ENCODE results near the gene TNFAIP8L2. TPM values are rescaled to one million over a fixed set of nuclear protein-coding genes. Genes with fewer than 3 reads are reported as not detected.
A peak's percentile ranks its signal among the peaks of the same experiment; 100 is the strongest.
"Not testable (repeated sequence)": the region's sequence is repeated elsewhere in the genome, so short reads cannot be mapped to it uniquely, and the experiment has no call there.

Gene TNFAIP8L2
- total RNA-seq, 1 donor from 2014 or later: not detected

DNA sequence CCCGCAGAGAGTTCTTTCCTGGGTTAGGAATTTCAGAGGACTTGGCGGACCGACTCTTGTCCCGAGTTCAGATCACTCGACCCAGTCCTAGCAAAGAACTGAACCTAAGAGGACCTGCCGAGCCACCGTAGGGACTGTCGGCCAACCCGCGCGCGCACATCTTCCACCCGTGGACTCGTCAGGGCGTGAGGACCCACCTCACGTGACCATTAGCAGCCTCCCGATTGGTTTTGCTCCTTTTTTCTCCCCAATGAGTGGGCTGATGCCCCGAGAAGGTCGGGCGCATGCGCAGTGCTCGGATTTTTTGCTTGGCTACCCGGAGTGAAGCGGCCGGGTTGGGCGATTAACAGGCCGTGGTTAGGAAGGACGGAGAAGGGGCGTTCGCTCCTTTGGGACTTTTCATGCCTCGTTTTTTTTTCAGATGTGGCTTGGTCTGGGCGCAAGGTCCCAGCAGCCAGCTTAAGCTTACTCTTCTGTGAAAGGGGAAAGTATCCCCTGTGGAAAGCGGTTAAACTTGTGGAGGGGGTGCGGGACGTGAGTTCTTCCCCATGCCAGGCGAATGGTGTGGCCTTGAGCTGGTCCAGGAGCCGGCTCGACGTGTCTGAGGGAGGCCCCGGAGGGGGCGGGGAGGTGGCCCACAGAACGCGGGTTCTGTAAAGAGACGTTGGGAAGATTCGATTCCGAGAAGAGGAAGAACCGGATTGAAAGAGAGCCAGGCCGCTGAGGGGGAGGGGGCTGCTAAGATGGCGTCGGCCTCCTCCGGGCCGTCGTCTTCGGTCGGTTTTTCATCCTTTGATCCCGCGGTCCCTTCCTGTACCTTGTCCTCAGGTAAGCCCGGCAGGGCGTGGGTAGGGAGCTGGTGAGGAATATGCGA, 42.0 kb downstream of the TNFAIP8L2 start, which contains the start of gene PIP5K1A:
Gene PIP5K1A, plus strand, starts transcription at position 299 of the 874 bp plus-strand sequence. Its CDS starts 445 bp downstream, at position 744.
- DNase-seq (ENCODE audit: low spot score): peak; percentile 98
- peaks cover 28% of the 10 kb centered on the region for H3K4me1 Mint-ChIP-seq

DNA sequence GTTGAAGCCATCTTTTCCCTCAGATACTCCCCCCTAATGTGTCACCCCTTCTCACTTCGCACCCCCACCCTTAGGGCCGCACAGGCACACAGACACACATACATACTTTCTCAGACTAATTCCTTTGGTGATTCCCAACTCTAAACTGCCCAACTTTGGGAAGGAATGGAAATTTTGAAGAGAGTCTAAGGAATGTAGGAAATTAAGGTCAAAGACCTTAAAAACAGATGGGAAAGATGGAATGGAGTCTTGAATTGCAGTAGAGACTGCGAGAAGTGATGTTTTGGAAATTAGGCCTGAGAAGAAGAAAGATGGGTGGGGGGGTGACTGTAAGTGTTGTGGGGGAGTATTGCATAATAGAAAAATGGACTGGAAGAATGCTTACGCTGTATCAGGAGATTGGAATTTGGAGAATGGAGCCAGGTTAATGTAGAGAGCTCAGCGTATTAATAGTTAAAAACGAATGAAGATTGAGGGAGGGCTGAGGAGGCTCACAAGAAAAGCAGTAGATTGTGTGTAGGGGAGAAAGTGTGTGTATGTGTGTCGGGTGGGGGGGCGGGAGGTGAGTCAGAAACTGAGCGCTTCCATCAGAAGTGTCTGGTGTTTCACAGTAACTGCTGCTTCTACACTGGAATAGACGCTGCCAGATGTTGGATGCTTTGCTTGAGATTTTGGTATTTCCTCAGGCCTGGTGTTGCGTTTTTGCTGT, 43.6 kb downstream of the TNFAIP8L2 start:
- peak overlapping the region; percentile 99 for H3K4me2 ChIP-seq
- H3K36me3 ChIP-seq: no peaks in the 10 kb centered on the region
- H3F3A ChIP-seq (ENCODE audit: low read depth): peaks cover 23% of the 10 kb centered on the region
- peak overlapping the region; percentile 90 for H3K9ac ChIP-seq
- no peak for TF ChIP-seq EZH2 (IDR thresholded peaks at IDR 0.05)
- TF ChIP-seq, protein P1, sequence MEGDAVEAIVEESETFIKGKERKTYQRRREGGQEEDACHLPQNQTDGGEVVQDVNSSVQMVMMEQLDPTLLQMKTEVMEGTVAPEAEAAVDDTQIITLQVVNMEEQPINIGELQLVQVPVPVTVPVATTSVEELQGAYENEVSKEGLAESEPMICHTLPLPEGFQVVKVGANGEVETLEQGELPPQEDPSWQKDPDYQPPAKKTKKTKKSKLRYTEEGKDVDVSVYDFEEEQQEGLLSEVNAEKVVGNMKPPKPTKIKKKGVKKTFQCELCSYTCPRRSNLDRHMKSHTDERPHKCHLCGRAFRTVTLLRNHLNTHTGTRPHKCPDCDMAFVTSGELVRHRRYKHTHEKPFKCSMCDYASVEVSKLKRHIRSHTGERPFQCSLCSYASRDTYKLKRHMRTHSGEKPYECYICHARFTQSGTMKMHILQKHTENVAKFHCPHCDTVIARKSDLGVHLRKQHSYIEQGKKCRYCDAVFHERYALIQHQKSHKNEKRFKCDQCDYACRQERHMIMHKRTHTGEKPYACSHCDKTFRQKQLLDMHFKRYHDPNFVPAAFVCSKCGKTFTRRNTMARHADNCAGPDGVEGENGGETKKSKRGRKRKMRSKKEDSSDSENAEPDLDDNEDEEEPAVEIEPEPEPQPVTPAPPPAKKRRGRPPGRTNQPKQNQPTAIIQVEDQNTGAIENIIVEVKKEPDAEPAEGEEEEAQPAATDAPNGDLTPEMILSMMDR (IDR thresholded peaks at IDR 0.05): no peak
- no peak for TF ChIP-seq EZH2phosphoT487 (IDR thresholded peaks at IDR 0.05)
- Mint-ChIP-seq H3K4me1 (peaks cover 28% of the 10 kb centered on the region), H3K4me3 (peak overlapping the region; percentile 99), H3K27ac (peak overlapping the region; percentile 10), H3K27me3 (ENCODE audit: insufficient read depth, low read depth) (peaks cover 13% of the 10 kb centered on the region), H3K36me3 (peaks cover 3% of the 10 kb centered on the region), H3K9me3 (no peaks in the 10 kb centered on the region)
- H3K4me1 ChIP-seq: peaks cover 13% of the 10 kb centered on the region
- H2AFZ ChIP-seq (replicated peaks): no peak overlapping the region
- no peak overlapping the region for H3K27ac ChIP-seq
- no peaks in the 10 kb centered on the region for H3K27me3 ChIP-seq
- H4K20me1 ChIP-seq (ENCODE audit: low read depth): peaks cover 61% of the 10 kb centered on the region
- no peak for DNase-seq (ENCODE audit: low spot score)
- H3K79me2 ChIP-seq (ENCODE audit: low read depth): peaks cover 69% of the 10 kb centered on the region
- peak overlapping the region; percentile 100 for H3K4me3 ChIP-seq
- no peaks in the 10 kb centered on the region for H3K9me3 ChIP-seq (ENCODE audit: low read depth)

More for the DNA sequence above, 42.0 kb downstream of the TNFAIP8L2 start, which contains the start of gene PIP5K1A:
- Mint-ChIP-seq H3K27me3 (ENCODE audit: insufficient read depth, low read depth) (peaks cover 15% of the 10 kb centered on the region), H3K9me3 (no peaks in the 10 kb centered on the region), H3K27ac (peak within 1 kb of the TSS; percentile 99), H3K36me3 (peaks cover 3% of the 10 kb centered on the region), H3K4me3 (peak within 1 kb of the TSS; percentile 99)
- H3K4me3 ChIP-seq: peak within 1 kb of the TSS; percentile 100
- H3K36me3 ChIP-seq: no peaks in the 10 kb centered on the region
- peak within 1 kb of the TSS; percentile 87 for H3K27ac ChIP-seq
- H3K27me3 ChIP-seq: no peaks in the 10 kb centered on the region
- peaks cover 54% of the 10 kb centered on the region for H3K79me2 ChIP-seq (ENCODE audit: low read depth)
- H3K4me1 ChIP-seq: peaks cover 13% of the 10 kb centered on the region
- peak within 1 kb of the TSS; percentile 99 for H3K4me2 ChIP-seq
- no peaks in the 10 kb centered on the region for H3K9me3 ChIP-seq (ENCODE audit: low read depth)
- TF ChIP-seq EZH2phosphoT487 (IDR thresholded peaks at IDR 0.05) (no peak), EZH2 (IDR thresholded peaks at IDR 0.05) (no peak)
- TF ChIP-seq, protein P1 (IDR thresholded peaks at IDR 0.05): no peak
- H3K9ac ChIP-seq: peak within 1 kb of the TSS; percentile 90
- H2AFZ ChIP-seq (replicated peaks): peak within 1 kb of the TSS; percentile 86
- peaks cover 23% of the 10 kb centered on the region for H3F3A ChIP-seq (ENCODE audit: low read depth)
- peaks cover 46% of the 10 kb centered on the region for H4K20me1 ChIP-seq (ENCODE audit: low read depth)

DNA sequence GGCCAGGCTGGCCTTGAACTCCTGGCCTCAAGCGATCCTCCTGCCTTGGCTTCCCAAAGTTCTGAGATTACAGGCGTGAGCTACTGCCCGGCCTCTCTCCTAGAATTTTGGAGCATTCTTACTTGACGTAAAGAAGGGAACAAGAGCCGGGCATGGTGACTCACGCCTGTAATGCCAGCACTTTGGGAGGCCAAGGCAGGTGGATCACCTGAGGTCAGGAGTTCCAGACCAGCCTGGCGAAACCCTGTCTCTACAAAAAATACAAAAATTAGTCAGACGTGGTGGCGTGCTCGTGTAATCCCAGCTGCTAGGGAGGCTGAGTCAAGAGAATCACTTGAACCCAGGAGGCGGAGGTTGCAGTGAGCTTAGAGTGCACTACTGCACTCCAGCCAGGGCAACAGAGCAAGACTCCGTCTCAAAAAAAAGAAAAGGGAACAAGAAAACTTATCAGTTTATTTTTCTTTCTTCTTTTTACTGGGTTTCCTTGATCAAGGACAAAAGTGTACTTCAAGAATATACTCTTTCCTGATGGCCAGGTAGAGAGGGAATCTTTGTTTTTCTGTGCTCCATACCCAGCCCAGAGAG, 49.0 kb downstream of the TNFAIP8L2 start:
- not testable (repeated sequence) for H3K4me1 ChIP-seq; H3K27ac ChIP-seq; H3K4me3 ChIP-seq; DNase-seq (ENCODE audit: low spot score); H3K9me3 ChIP-seq (ENCODE audit: low read depth); H2AFZ ChIP-seq (replicated peaks); H3F3A ChIP-seq (ENCODE audit: low read depth); H3K9ac ChIP-seq; H3K36me3 ChIP-seq; H3K9me3 Mint-ChIP-seq; H3K27me3 ChIP-seq; H3K4me1 Mint-ChIP-seq; H3K4me3 Mint-ChIP-seq; H3K27me3 Mint-ChIP-seq (ENCODE audit: insufficient read depth, low read depth); H3K27ac Mint-ChIP-seq; H3K4me2 ChIP-seq
- Histone ChIP-seq H3K79me2 (ENCODE audit: low read depth) (peaks cover 100% of the 10 kb centered on the region), H4K20me1 (ENCODE audit: low read depth) (peaks cover 96% of the 10 kb centered on the region)
- peaks cover 14% of the 10 kb centered on the region for H3K36me3 Mint-ChIP-seq

Other genes starting within 250 kb of the TNFAIP8L2 start
- gene SETDB1, start 230.3 kb upstream of the TNFAIP8L2 start, total RNA-seq (ENCODE audit: low replicate concordance): 63.4 and 79.5 TPM in 2 replicates
- gene CERS2, start 181.8 kb upstream of the TNFAIP8L2 start, total RNA-seq (ENCODE audit: low replicate concordance): 104 and 122 TPM in 2 replicates
- 0.77 TPM in 1 of 2 replicates, not detected in the other for gene ANXA9, start 174.4 kb upstream of the TNFAIP8L2 start, total RNA-seq (ENCODE audit: low replicate concordance)
- gene MINDY1, start 149.7 kb upstream of the TNFAIP8L2 start, total RNA-seq (ENCODE audit: low replicate concordance): 8.5 and 15.8 TPM in 2 replicates
- 27.0 and 33.0 TPM in 2 replicates for gene PRUNE1, start 148.2 kb upstream of the TNFAIP8L2 start, total RNA-seq (ENCODE audit: low replicate concordance)
- 0.97 and 1.0 TPM in 2 replicates for gene BNIPL, start 120.1 kb upstream of the TNFAIP8L2 start, total RNA-seq (ENCODE audit: low replicate concordance)
- gene C1orf56, start 108.9 kb upstream of the TNFAIP8L2 start, total RNA-seq (ENCODE audit: low replicate concordance): 2.9 and 5.5 TPM in 2 replicates
- 50.7 and 54.9 TPM in 2 replicates for gene CDC42SE1, start 97.0 kb upstream of the TNFAIP8L2 start, total RNA-seq (ENCODE audit: low replicate concordance)
- 27.9 and 37.0 TPM in 2 replicates for gene MLLT11, start 96.3 kb upstream of the TNFAIP8L2 start, total RNA-seq (ENCODE audit: low replicate concordance)
- gene GABPB2, start 85.9 kb upstream of the TNFAIP8L2 start, total RNA-seq (ENCODE audit: low replicate concordance): 6.5 and 6.9 TPM in 2 replicates
- gene SEMA6C, start 10.0 kb upstream of the TNFAIP8L2 start, total RNA-seq (ENCODE audit: low replicate concordance): 5.6 and 12.1 TPM in 2 replicates
- 15.5 and 18.9 TPM in 2 replicates for gene LYSMD1, start 9.3 kb downstream of the TNFAIP8L2 start, total RNA-seq (ENCODE audit: low replicate concordance)
- 22.0 and 25.3 TPM in 2 replicates for gene SCNM1, start 9.5 kb downstream of the TNFAIP8L2 start, total RNA-seq (ENCODE audit: low replicate concordance)
- not detected in 2 replicates for gene TMOD4, start 19.3 kb downstream of the TNFAIP8L2 start, total RNA-seq (ENCODE audit: low replicate concordance)
- 107 and 117 TPM in 2 replicates for gene VPS72, start 33.5 kb downstream of the TNFAIP8L2 start, total RNA-seq (ENCODE audit: low replicate concordance)
- gene PIP5K1A, start 41.9 kb downstream of the TNFAIP8L2 start, total RNA-seq (ENCODE audit: low replicate concordance): 81.2 and 90.6 TPM in 2 replicates
- 123 and 162 TPM in 2 replicates for gene PSMD4, start 98.1 kb downstream of the TNFAIP8L2 start, total RNA-seq (ENCODE audit: low replicate concordance)
- 20.2 and 43.1 TPM in 2 replicates for gene ZNF687, start 125.7 kb downstream of the TNFAIP8L2 start, total RNA-seq (ENCODE audit: low replicate concordance)
- gene PI4KB, start 170.8 kb downstream of the TNFAIP8L2 start, total RNA-seq (ENCODE audit: low replicate concordance): 19.0 and 33.5 TPM in 2 replicates
- 87.5 and 108 TPM in 2 replicates for gene RFX5, start 190.6 kb downstream of the TNFAIP8L2 start, total RNA-seq (ENCODE audit: low replicate concordance)
- gene SELENBP1, start 216.1 kb downstream of the TNFAIP8L2 start, total RNA-seq (ENCODE audit: low replicate concordance): 38.5 and 63.2 TPM in 2 replicates
- gene PSMB4, start 242.9 kb downstream of the TNFAIP8L2 start, total RNA-seq (ENCODE audit: low replicate concordance): 267 and 321 TPM in 2 replicates

Measured in neural progenitor cell (in vitro differentiated cells).